Upper lobe of right lung (tissue), 1 donor: ENCODE measurements around the gene PRICKLE1. TPM values are rescaled to one million over a fixed set of nuclear protein-coding genes. Genes with fewer than 3 reads are reported as not detected.
A peak's percentile ranks its signal among the peaks of the same experiment; 100 is the strongest.

Source experiments
- ATAC-seq: fragments of 200-7000 bp; cut with Tn5 transposase; one replicate; pipeline ENCODE4 v1.9.1; 2020; ENCODE audit warnings: mild to moderate bottlenecking, moderate library complexity
- DNase-seq: peaks from one replicate; pipeline ENCODE4 v3.0.0-alpha.2; 2020
- H3K27ac ChIP-seq: fragments of 200-600 bp; one replicate; pipeline ENCODE4 v1.8.0; 2022
- H3K27me3 ChIP-seq: fragments of 200-600 bp; one replicate; pipeline ENCODE4 v1.8.0; 2022; ENCODE audit warnings: mild to moderate bottlenecking
- H3K36me3 ChIP-seq: fragments of 200-600 bp; one replicate; pipeline ENCODE4 v1.8.0; 2022
- H3K4me1 ChIP-seq: fragments of 200-600 bp; one replicate; pipeline ENCODE4 v1.8.0; 2022
- H3K4me3 ChIP-seq: fragments of 200-600 bp; one replicate; pipeline ENCODE4 v1.8.0; 2022; ENCODE audit warnings: mild to moderate bottlenecking
- H3K9me3 ChIP-seq: fragments of 200-600 bp; one replicate; pipeline ENCODE4 v1.8.0; 2022
- intact Hi-C: fragments of 100-400 bp; cut with DNase I; formaldehyde crosslinking; loops from one replicate; pipeline ENCODE4 v1.11.0; 2022
- total RNA-seq: library from RNA; stranded (reverse); fragmentation: NEBNext Ultra II Directional; extraction: Animal tissue kit (Norgen Biotek cat#: 25700); gene quantifications from one replicate; pipeline ENCODE4 v1.2.1, GENCODE V29; 2021
- TF ChIP-seq, protein P1 (sequence below): fragments of 200-600 bp; IDR thresholded peaks from one replicate; pipeline ENCODE4 v1.8.0; 2022; ENCODE audit warnings: antibody characterized with exemption
- donor health status: DM: no; HTN: yes; CAD: no; lungs with severe emphysema.

The PRICKLE1 gene
- total RNA-seq, 1 donor from 2014 or later, result 18.4 TPM

DNA sequence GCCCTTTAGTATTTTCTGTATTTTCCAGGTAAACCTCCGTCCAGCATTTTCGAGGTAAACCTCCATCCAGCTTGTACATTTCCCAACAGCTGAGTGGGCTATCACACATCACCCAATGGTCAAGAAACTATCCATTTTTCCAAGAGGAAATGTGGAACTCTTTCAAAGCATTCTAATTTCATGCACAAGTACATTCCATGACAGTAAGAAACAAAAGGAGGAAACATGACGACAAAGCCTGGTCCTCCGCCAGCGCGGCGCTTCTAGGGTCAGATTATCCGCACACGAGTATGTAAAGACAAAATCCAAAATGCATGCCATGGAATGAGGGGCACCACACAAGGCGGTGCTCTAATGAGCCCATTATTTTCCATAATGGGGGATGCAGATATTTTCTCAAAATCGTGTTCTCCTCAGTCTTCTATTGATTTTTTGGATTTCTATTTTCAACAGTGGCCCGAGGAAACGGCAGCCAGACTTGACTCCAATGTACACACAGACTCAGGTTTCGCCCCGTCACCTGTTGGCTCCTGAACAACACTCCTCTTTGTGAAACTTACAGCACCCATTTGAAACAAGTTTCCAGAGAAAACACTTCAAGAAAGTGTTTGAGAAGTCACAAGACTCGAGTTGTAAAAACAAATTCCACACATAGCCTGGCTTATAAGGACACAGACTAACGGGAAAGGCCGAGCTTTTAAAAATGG lies 107.4 kb downstream of the PRICKLE1 start:
- no peaks in the 10 kb centered on the region for H3K36me3 ChIP-seq
- H3K4me1 ChIP-seq, result peaks cover 37% of the 10 kb centered on the region
- H3K9me3 ChIP-seq, result no peaks in the 10 kb centered on the region
- intact Hi-C loops, result no loop called here
- peak overlapping the region; percentile 88 for H3K27ac ChIP-seq
- DNase-seq (peak; percentile 78), ATAC-seq (peak; percentile 61)
- peak overlapping the region; percentile 80 for H3K4me3 ChIP-seq
- H3K27me3 ChIP-seq, result no peaks in the 10 kb centered on the region
- TF ChIP-seq, protein P1, sequence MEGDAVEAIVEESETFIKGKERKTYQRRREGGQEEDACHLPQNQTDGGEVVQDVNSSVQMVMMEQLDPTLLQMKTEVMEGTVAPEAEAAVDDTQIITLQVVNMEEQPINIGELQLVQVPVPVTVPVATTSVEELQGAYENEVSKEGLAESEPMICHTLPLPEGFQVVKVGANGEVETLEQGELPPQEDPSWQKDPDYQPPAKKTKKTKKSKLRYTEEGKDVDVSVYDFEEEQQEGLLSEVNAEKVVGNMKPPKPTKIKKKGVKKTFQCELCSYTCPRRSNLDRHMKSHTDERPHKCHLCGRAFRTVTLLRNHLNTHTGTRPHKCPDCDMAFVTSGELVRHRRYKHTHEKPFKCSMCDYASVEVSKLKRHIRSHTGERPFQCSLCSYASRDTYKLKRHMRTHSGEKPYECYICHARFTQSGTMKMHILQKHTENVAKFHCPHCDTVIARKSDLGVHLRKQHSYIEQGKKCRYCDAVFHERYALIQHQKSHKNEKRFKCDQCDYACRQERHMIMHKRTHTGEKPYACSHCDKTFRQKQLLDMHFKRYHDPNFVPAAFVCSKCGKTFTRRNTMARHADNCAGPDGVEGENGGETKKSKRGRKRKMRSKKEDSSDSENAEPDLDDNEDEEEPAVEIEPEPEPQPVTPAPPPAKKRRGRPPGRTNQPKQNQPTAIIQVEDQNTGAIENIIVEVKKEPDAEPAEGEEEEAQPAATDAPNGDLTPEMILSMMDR, result no peak

DNA sequence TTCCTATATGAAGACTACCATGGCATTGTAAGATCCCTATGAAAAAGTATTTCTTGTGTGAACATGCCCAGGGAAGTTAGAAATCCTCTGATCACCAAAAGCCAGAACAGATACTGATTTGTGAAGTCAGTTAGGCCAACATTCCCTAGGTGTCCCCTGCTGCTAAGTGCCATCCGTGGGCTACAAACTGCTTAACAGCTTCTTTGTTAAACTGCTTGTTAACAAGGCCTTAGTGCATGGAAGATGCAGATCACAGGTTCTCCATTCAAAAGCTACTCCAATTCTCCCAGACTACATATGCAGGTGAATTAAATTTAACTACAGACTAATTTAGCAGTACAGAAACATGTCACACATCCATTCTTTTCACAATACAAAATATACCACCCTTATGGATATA lies 108.2 kb downstream of the PRICKLE1 start:
- ATAC-seq, result no peak
- intact Hi-C loops, result no loop called here
- peak overlapping the region; percentile 80 for H3K4me3 ChIP-seq

DNA sequence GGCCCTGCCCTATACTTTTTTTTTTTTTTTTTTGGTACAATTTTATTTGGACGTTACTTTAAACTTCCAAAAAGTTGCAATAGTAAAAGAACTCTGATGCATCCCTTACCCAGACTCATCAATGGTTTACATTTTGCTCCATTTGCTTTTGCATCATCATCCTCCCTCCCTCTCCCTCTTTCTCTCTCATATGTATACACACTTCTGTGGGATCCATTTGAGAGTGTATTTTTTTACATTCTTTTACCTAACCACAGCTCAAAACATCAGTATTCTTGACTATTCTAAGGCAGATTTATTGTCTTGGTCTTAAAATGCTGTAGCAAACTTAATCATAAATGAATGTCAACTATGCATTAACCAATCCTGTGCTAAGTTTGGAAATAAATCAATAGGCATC lies 111.6 kb downstream of the PRICKLE1 start:
- DNase-seq (no peak), ATAC-seq (no peak)
- H3K4me1 ChIP-seq, result peaks cover 36% of the 10 kb centered on the region
- TF ChIP-seq, protein P1, result no peak
- H3K4me3 ChIP-seq, result no peak overlapping the region
- intact Hi-C loops, result no loop called here
- H3K9me3 ChIP-seq, result no peaks in the 10 kb centered on the region
- no peaks in the 10 kb centered on the region for H3K36me3 ChIP-seq
- no peak overlapping the region for H3K27ac ChIP-seq
- no peaks in the 10 kb centered on the region for H3K27me3 ChIP-seq

More for the DNA sequence above, 108.2 kb downstream of the PRICKLE1 start:
- Histone ChIP-seq H3K27ac (peak overlapping the region; percentile 88), H3K36me3 (no peaks in the 10 kb centered on the region), H3K27me3 (no peaks in the 10 kb centered on the region), H3K4me1 (peaks cover 37% of the 10 kb centered on the region), H3K9me3 (no peaks in the 10 kb centered on the region)
- DNase-seq, result no peak
- TF ChIP-seq, protein P1, result no peak

DNA sequence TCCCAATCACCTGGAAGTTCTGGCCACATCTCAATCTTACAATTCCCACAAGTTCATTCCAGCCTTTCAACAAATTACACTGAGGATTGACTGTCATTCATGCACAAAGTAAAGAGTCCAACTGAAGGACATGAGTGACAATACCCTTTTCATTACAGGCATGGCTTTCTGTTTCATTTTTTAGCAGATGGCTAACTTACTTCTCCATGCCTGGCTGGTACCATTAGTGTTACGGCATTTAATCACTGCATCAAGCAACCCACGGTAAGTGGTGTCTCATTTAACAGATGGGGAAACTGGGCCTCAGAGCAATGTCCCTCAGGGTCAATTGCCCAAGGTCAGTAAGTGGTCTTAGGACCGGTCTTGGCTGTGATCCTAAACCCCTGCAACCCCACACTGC lies 114.4 kb downstream of the PRICKLE1 start:
- intact Hi-C loops, result no loop called here
- Histone ChIP-seq H3K9me3 (no peaks in the 10 kb centered on the region), H3K4me3 (no peak overlapping the region)

DNA sequence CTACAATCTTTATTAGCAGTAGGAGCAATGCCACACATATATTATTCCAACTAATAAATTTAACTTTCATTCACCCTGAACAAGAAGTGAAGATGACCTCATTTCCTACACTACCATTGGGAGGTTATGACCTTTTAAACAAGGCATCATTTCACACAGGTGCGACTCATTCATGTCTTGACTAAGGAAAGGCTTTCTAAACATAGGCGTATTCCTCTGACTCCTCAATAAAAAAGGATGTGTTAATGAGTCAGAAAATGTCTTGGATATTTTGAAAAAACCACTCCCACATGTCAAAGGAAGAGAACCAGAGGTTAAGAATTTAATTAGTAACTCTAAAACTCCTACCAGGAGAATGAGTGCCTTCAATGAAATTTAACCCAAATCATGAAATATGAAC lies 115.2 kb downstream of the PRICKLE1 start:
- Histone ChIP-seq H3K4me3 (no peak overlapping the region), H3K27me3 (no peaks in the 10 kb centered on the region), H3K27ac (no peak overlapping the region), H3K4me1 (peaks cover 13% of the 10 kb centered on the region), H3K36me3 (peaks cover 12% of the 10 kb centered on the region), H3K9me3 (no peaks in the 10 kb centered on the region)
- intact Hi-C loops, result no loop called here
- no peak for DNase-seq
- no peak for ATAC-seq
- TF ChIP-seq, protein P1, result no peak

More for the DNA sequence above, 114.4 kb downstream of the PRICKLE1 start:
- Histone ChIP-seq H3K27me3 (no peaks in the 10 kb centered on the region), H3K27ac (no peak overlapping the region), H3K36me3 (peaks cover 5% of the 10 kb centered on the region), H3K4me1 (peaks cover 13% of the 10 kb centered on the region)
- ATAC-seq (no peak), DNase-seq (no peak)
- TF ChIP-seq, protein P1, result no peak
